NCI-H69 (cell line): ENCODE results near the gene TRIP4.
"Not testable (repeated sequence)": the region's sequence is repeated elsewhere in the genome, so short reads cannot be mapped to it uniquely, and the experiment has no call there.

Source experiments
- DNase-seq: peaks from one replicate; lab custom pipeline; 2025; lab: John Stamatoyannopoulos, UW

The TRIP4 gene

DNA sequence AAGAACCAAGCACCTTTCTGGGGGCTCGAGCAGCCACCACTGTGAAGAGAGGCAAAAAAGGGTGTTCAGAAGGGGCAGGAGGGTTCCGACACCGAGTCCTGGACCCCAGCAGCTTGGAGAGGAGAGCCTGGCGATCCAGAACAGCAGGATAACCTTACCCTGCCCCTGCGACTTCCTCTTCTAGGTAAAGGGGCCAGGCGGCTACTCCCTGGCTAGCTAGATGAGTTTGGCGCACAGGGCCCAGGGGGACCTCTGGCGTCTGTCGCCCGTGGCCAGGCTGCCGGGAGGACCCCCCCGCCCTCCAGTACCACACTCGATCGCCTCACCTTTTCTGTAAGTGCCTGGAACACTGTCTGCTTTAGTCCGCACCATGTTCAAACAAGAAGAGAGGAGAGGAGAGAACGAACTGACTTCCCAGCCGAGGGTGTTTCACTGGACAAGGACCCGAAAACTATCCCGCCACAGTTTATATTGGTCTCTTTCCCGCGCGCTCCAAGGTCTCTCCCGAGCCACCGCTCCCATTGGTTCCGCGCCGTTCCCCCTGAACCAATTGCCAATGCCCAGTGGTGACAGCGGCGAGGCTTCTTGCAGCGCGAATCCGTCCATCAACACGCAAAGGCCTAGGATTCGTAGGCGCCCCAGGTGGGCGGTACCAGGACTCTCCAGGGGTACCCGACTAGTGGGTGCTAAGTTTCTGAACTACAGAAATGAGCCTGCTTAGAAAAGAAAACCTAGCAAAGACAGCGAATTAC is 6.5 kb upstream of the TRIP4 start, which contains the start of gene PCLAF:
TSS of gene PCLAF (minus strand) at position 442 of the 752 bp plus-strand sequence. CDS start at position 372, 70 bp downstream.
- DNase-seq = peak; percentile 99

- DNase-seq = no peak
These were observed 3.9 kb upstream of the TRIP4 start for GRCh38 chr15:64383760-64384159.

DNA sequence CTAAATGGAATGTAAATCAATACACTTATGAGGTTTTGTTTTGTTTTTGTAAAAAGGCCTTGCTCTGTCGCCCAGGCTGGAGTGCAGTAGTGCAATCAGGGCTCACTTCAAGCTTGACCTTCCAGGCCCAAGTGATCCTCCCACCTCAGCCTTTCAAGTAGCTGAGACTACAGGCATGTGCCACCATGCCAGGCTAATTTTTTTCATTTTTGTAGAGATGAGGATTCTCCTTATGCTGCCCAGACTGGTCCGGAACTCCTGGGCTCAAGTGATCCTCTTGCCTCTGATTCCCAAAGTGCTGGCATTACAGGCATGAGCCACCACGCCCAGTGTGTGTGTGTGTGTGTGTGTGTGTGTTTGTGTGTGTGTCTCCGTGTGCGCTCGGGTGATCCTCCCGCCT is 1.3 kb upstream of the TRIP4 start:
- no peak for DNase-seq

- no peak for DNase-seq
These were observed 1.4 kb downstream of the TRIP4 start for GRCh38 chr15:64389036-64389435.

GRCh38 chr15:64392471-64392870 is 4.8 kb downstream of the TRIP4 start:
- DNase-seq = not testable (repeated sequence)

DNA sequence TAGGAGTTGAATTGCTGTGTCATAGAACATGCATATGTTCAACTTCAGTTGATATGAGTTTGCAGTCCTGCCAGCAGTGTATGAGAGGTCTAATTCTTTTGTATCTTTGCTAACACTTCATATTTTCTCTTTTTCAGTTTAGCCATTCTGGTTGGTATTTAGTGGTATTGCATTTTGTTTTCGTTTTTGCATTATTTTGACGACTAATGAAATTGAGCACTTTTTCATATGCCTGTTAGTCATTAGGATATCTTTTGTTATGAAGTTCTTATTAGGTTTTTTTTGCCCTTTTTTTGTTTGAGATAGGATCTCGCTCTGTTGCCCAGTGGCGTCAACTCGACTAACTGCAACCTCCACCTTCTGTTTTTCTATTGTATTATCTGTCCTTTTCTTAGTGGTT is 9.2 kb downstream of the TRIP4 start:
- no peak for DNase-seq

GRCh38 chr15:64398575-64398974 is 10.9 kb downstream of the TRIP4 start:
- DNase-seq = no peak

GRCh38 chr15:64400583-64400982 is 12.9 kb downstream of the TRIP4 start:
- DNase-seq = no peak

GRCh38 chr15:64412216-64412615 is 24.6 kb downstream of the TRIP4 start:
- DNase-seq = no peak

GRCh38 chr15:64422697-64423096 is 35.1 kb downstream of the TRIP4 start:
- DNase-seq = no peak

- DNase-seq = no peak
These were observed 36.3 kb downstream of the TRIP4 start for GRCh38 chr15:64423970-64424369.

GRCh38 chr15:64425221-64425620 is 37.6 kb downstream of the TRIP4 start:
- no peak for DNase-seq

DNA sequence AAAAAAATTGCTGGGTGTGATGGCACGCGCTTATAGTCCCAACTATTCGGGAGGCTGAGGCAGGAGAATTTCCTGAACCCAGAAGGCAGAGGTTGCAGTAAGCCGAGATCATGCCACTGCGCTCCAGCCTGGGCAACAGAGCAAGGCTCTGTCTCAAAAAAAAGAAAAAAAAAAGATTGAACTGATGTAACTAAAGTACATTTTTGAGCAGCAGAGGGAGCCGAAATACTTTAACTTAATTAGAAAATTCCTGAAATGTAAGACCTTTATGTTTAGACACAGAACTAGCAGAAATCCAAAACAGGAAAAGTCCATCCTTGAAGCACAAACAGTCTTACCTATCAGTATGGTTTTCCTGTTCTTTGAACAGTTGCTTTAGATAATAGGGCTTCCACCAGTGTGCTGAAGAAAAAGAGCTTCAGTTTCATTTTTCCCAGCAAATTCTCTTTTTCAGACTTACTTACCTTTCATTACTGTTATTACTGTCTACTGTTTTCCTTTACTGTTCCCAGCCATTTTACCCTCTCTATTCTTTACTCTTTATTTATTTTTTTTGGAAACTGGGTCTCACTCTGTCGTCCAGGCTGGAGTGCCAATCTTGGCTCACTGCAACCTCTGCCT is 39.3 kb downstream of the TRIP4 start:
- DNase-seq = peak; percentile 59

- no peak for DNase-seq
These were observed 41.8 kb downstream of the TRIP4 start for GRCh38 chr15:64429448-64429847.

DNA sequence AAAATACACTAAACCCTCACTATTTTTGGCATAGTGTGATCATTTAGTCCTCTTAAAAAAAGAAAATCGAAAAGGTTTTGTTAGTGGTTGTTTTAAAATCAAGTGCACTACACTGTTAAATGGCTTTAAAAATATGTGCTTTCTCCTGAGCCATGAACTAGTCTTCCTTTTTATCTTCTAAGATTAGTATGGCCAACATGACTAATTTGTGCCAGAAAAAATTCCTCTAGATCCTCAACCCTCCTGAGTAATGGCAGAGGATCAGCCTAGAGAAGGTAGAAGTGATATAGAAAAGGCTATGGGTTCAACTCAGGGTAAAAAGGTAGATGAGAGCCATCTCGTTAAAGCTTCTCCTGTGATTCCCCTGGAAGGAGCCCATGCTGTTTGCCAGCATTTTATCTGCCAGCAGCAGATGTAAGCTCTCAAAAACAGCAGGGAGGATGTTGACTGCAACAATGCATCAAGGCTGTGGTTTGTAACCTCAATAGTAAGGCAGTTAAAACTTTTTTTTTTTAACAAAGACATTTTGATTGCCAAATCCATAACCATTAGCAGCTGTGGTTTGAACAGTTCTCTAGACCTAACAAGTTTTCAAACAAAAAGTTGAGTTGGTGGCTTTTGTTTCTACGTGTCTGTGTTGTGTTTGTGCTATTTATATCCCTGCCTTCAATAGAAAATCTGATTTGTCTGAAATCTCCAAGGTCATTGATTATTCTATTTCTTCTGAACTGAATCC is 42.5 kb downstream of the TRIP4 start:
- DNase-seq = peak; percentile 63

- DNase-seq = no peak
These were observed 50.3 kb downstream of the TRIP4 start for GRCh38 chr15:64437982-64438381.

- DNase-seq = no peak
These were observed 51.2 kb downstream of the TRIP4 start for GRCh38 chr15:64438653-64439447.

DNA sequence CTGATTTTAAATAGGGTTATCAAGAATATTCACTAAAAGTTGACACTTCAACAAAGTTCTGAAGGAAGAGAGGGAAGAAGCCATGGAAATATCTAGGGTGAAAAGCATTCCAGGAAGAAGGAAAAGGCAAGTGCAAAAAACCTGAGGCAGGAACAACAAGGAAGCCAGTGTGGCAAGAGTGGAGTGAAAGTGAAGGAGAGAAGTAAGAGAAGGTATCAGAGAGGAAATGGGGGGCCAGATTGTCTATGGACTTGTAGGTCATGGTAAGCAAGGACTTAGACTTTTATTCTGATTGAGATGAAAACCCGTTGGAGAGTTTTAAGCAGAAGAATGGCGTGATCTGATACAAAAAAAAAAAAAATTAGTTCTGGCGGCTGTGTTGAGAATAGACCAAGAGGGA is 54.2 kb downstream of the TRIP4 start:
- DNase-seq = no peak

DNA sequence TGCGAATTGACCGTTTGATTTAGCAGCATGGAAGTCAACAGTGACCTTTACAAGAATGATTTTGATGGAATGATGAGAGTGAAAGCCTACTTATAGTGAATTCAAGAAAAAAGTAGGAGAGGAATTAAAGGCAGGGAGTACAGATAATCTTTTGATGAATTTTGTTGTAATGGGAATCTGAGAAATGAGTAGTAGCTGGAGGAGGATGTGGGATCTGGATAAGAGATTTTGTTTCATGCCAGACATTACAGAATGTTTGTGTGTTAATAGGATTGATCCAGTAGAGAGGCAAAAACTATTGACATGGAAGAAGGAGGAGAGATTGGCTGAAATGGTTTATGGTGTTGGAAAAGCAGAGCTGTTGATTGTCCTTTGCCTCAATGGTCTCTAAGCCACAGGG is 55.4 kb downstream of the TRIP4 start:
- no peak for DNase-seq

- DNase-seq = no peak
These were observed 56.3 kb downstream of the TRIP4 start for GRCh38 chr15:64443747-64444621.

DNA sequence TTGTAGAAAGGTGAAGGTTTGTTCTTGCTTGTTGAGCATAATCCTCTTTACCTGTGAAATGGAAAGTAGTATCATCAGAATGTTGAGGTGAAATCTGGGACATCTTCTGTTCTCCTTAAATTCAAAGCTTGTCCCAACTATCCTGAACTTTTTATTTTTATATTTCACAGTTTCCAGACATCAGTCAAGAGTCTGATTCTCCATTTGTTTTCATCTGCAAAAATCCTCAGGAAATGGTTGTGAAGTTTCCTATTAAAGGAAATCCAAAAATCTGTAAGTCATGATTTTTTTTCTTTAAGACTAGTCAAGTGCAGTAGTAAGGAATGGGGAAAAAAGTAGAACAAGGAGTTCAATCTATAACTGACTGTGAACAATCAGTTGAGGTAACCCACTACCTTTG is 57.2 kb downstream of the TRIP4 start:
- no peak for DNase-seq
